H9 (cell line): ENCODE data around the gene HSPA12A. TPM values are rescaled to one million over a fixed set of nuclear protein-coding genes. Genes with fewer than 3 reads are reported as not detected.

Experiments used
- DNase-seq: peaks from one replicate; pipeline ENCODE4 v3.0.0-alpha.2; 2017
- H2AFZ ChIP-seq: one replicate; pipeline ENCODE4 v1.6.1; 2013; ENCODE audit warnings: mild to moderate bottlenecking, low read length, control low read depth, moderate library complexity
- H2AK5ac ChIP-seq: 2 replicates; pipeline ENCODE4 v1.6.1; 2013; ENCODE audit warnings: low read length, control low read depth, mixed read lengths; ENCODE audit not compliant: insufficient read length
- H2BK120ac ChIP-seq: one replicate; pipeline ENCODE4 v1.6.1; 2013; ENCODE audit warnings: low read depth, mild to moderate bottlenecking, low read length, control low read depth, inconsistent platforms; ENCODE audit not compliant: poor library complexity, severe bottlenecking
- H2BK12ac ChIP-seq: 2 replicates; pipeline ENCODE4 v1.6.1; 2013; ENCODE audit warnings: low read length, control low read depth, mixed read lengths, low read depth; ENCODE audit not compliant: insufficient read length
- H2BK15ac ChIP-seq: 2 replicates; pipeline ENCODE4 v1.6.1; 2013; ENCODE audit warnings: low read depth, low read length, control low read depth
- H2BK20ac ChIP-seq: one replicate; pipeline ENCODE4 v1.6.1; 2013; ENCODE audit warnings: low read depth, mild to moderate bottlenecking, low read length, control low read depth, inconsistent platforms; ENCODE audit not compliant: poor library complexity, severe bottlenecking
- H2BK5ac ChIP-seq: 2 replicates; pipeline ENCODE4 v1.6.1; 2013; ENCODE audit warnings: low read length, control low read depth, mixed read lengths; ENCODE audit not compliant: insufficient read length
- H3K14ac ChIP-seq: 2 replicates; pipeline ENCODE4 v1.6.1; 2013; ENCODE audit warnings: low read length, control low read depth; ENCODE audit not compliant: insufficient read depth
- H3K18ac ChIP-seq: 2 replicates; pipeline ENCODE4 v1.6.1; 2013; ENCODE audit warnings: low read depth, mild to moderate bottlenecking, mixed read lengths, low read length, control low read depth; ENCODE audit not compliant: insufficient read length
- H3K23ac ChIP-seq: 2 replicates; pipeline ENCODE4 v1.6.1; 2013; ENCODE audit warnings: low read length, control low read depth, mixed read lengths, low read depth; ENCODE audit not compliant: insufficient read length
- H3K23me2 ChIP-seq: 2 replicates; pipeline ENCODE4 v1.6.1; 2013; ENCODE audit warnings: low read depth, mild to moderate bottlenecking, mixed read lengths, low read length, control low read depth; ENCODE audit not compliant: insufficient read length, poor library complexity, severe bottlenecking
- H3K27ac ChIP-seq: 2 replicates; pipeline ENCODE4 v1.5.1; 2013; ENCODE audit warnings: low read length, control low read depth, mixed read lengths, low read depth; ENCODE audit not compliant: insufficient read length
- H3K27me3 ChIP-seq: 2 replicates; pipeline ENCODE4 v1.6.1; 2013; ENCODE audit warnings: low read length, control low read depth, inconsistent platforms; ENCODE audit not compliant: insufficient read depth
- H3K4ac ChIP-seq: 2 replicates; pipeline ENCODE4 v1.6.1; 2013; ENCODE audit warnings: low read depth, mild to moderate bottlenecking, control low read depth, inconsistent platforms, low read length, moderate library complexity
- H3K4me1 ChIP-seq: 2 replicates; pipeline ENCODE4 v1.6.1; 2013; ENCODE audit warnings: low read length, control low read depth, inconsistent platforms; ENCODE audit not compliant: insufficient read depth
- H3K4me2 ChIP-seq: 2 replicates; pipeline ENCODE4 v1.6.1; 2013; ENCODE audit warnings: low read length, control low read depth, mixed read lengths; ENCODE audit not compliant: insufficient read length, insufficient read depth
- H3K56ac ChIP-seq: 2 replicates; pipeline ENCODE4 v1.6.1; 2013; ENCODE audit warnings: low read depth, mild to moderate bottlenecking, mixed read lengths, low read length, control low read depth; ENCODE audit not compliant: insufficient read length
- H3K79me1 ChIP-seq: 2 replicates; pipeline ENCODE4 v1.6.1; 2013; ENCODE audit warnings: low read depth, mild to moderate bottlenecking, moderate library complexity, low read length, control low read depth, inconsistent platforms; ENCODE audit not compliant: insufficient read depth, poor library complexity, severe bottlenecking
- H3K79me2 ChIP-seq: 2 replicates; pipeline ENCODE4 v1.6.1; 2013; ENCODE audit warnings: low read length, control low read depth, inconsistent platforms; ENCODE audit not compliant: insufficient read depth
- H3K9ac ChIP-seq: 2 replicates; pipeline ENCODE4 v1.6.1; 2013; ENCODE audit warnings: low read length, control low read depth, mixed read lengths; ENCODE audit not compliant: insufficient read length; ENCODE audit errors: extremely low read depth
- H3K9me3 ChIP-seq: one replicate; pipeline ENCODE4 v1.6.1; 2013; ENCODE audit warnings: low read depth, low read length, inconsistent platforms; ENCODE audit not compliant: control insufficient read depth
- H3T11ph ChIP-seq: one replicate; pipeline ENCODE4 v1.6.1; 2013; ENCODE audit warnings: mild to moderate bottlenecking, low read length, control low read depth, inconsistent platforms
- H4K20me1 ChIP-seq: one replicate; pipeline ENCODE4 v1.6.1; 2013; ENCODE audit not compliant: control insufficient read depth, insufficient read length, insufficient read depth
- H4K5ac ChIP-seq: 2 replicates; pipeline ENCODE4 v1.6.1; 2013; ENCODE audit warnings: low read depth, mild to moderate bottlenecking, mixed read lengths, low read length, control low read depth; ENCODE audit not compliant: insufficient read length
- H4K8ac ChIP-seq: replicated peaks from 2 replicates; pipeline ENCODE4 v1.6.1; 2013; ENCODE audit warnings: low read length, control low read depth, mixed read lengths, low read depth; ENCODE audit not compliant: insufficient read length
- H4K91ac ChIP-seq: 2 replicates; pipeline ENCODE4 v1.6.1; 2013; ENCODE audit warnings: low read depth, mild to moderate bottlenecking, moderate library complexity, mixed read lengths, low read length, control low read depth; ENCODE audit not compliant: insufficient read length
- H3K27ac Mint-ChIP-seq, 3 experiments: 2 replicates in 2 of 3; 3 replicates in 1 of 3; pipeline ENCODE4 v1.8.0; 2020 to 2021; ENCODE audit warnings: mixed read lengths in 3 of 3, mild to moderate bottlenecking in 1 of 3, moderate library complexity in 1 of 3
- H3K27me3 Mint-ChIP-seq: 2 replicates; pipeline ENCODE4 v1.8.0; 2021; ENCODE audit warnings: low read depth, mild to moderate bottlenecking, moderate library complexity, mixed read lengths
- H3K36me3 Mint-ChIP-seq, 3 experiments: 2 replicates in 2 of 3; 3 replicates in 1 of 3; pipeline ENCODE4 v1.8.0; 2020 to 2021; ENCODE audit warnings: low read depth in 3 of 3, mixed read lengths in 3 of 3; ENCODE audit not compliant: insufficient read depth in 1 of 3
- H3K4me1 Mint-ChIP-seq, 2 experiments: 2 replicates each; pipeline ENCODE4 v1.8.0; 2020; ENCODE audit warnings: mixed read lengths in 2 of 2
- H3K4me3 Mint-ChIP-seq, 2 experiments: 2 replicates in 1 of 2; 3 replicates in 1 of 2; pipeline ENCODE4 v1.8.0; 2020 to 2021; ENCODE audit warnings: mild to moderate bottlenecking in 2 of 2, mixed read lengths in 2 of 2, moderate library complexity in 1 of 2
- H3K9me3 Mint-ChIP-seq, 2 experiments: 2 replicates in 1 of 2; 3 replicates in 1 of 2; pipeline ENCODE4 v1.8.0; 2020; ENCODE audit warnings: mild to moderate bottlenecking in 2 of 2, mixed read lengths in 2 of 2, moderate library complexity in 1 of 2
- CTCF ChIP-seq: fragments of 200-600 bp; sonication (generic); conservative IDR thresholded peaks from 3 replicates; pipeline ENCODE4 v1.8.0; 2021; ENCODE audit warnings: antibody characterized with exemption, mild to moderate bottlenecking
- whole genome bisulfite sequencing: extraction: QIAGEN DNeasy Blood & Tissue Kit; methylation state at CpG from one replicate; pipeline ENCODE4 v1.1.7; 2013; ENCODE audit warnings: missing lambda C conversion rate, low lambda C conversion rate, mixed read lengths; ENCODE audit not compliant: insufficient read length; ENCODE audit errors: extremely low coverage; 5-methylcytosine and 5-hydroxymethylcytosine counted together
- total RNA-seq: library from RNA; stranded (reverse); gene quantifications from 2 replicates; pipeline ENCODE4 v1.2.1, GENCODE V29; 2021

HSPA12A gene
- total RNA-seq, 1 experiment from 2014 or later: 3.2 TPM

DNA sequence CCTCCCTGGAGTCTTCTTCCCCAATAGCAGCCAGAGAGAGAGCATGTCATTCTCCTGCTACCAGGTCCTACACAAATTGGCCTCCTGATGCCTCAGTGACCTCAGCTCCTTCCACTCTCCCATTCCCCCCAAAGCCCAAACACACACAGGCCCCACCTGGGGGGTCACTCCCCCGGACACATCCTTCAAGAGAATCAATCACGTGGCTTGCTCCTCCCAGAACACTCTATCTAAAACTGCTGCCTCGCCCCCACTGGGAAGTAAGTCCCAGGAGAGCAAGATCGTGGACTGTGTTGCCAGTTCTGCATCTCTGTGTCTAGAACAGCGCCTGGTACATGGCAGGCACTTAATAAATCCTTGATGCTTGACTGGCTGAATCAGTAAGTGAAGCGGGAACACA is 2.5 kb upstream of the HSPA12A start:
- Histone ChIP-seq H3K18ac (no peak overlapping the region), H3K23ac (no peak overlapping the region), H4K91ac (no peak overlapping the region), H3K4me1 (no peaks in the 10 kb centered on the region), H2BK15ac (no peak overlapping the region), H2BK20ac (no peak overlapping the region), H3K27me3 (peaks cover 16% of the 10 kb centered on the region), H2AK5ac (no peak overlapping the region), H4K20me1 (no peaks in the 10 kb centered on the region), H3K9ac (no peak overlapping the region), H3K9me3 (no peaks in the 10 kb centered on the region), H2BK5ac (no peak overlapping the region), H3K79me2 (no peaks in the 10 kb centered on the region), H3K4ac (no peak overlapping the region), H2BK12ac (no peak overlapping the region), H2AFZ (no peak overlapping the region), H3K4me2 (no peak overlapping the region), H3K14ac (no peak overlapping the region), H3K56ac (no peak overlapping the region), H3T11ph (no peak overlapping the region), H3K27ac (no peak overlapping the region), H3K23me2 (peaks cover 11% of the 10 kb centered on the region), H4K5ac (no peak overlapping the region), H2BK120ac (no peak overlapping the region), H4K8ac (no peak overlapping the region), H3K79me1 (no peaks in the 10 kb centered on the region)
- peaks cover 0 to 8% of the 10 kb centered on the region in 2 experiments; a peak in 2 of 4 replicates for H3K4me1 Mint-ChIP-seq
- WGBS: no CpG with 5 or more reads among the region's 6 CpGs
- no peaks in the 10 kb centered on the region; a peak in 1 of 7 replicates for H3K36me3 Mint-ChIP-seq
- no peak for DNase-seq
- no peak overlapping the region for H3K4me3 Mint-ChIP-seq
- H3K27ac Mint-ChIP-seq: no peak overlapping the region
- peaks cover 5 to 9% of the 10 kb centered on the region in 2 experiments; a peak in 4 of 5 replicates for H3K9me3 Mint-ChIP-seq
- TF ChIP-seq CTCF: no peak
- peaks cover 64% of the 10 kb centered on the region for H3K27me3 Mint-ChIP-seq
